GM13976 (cell line): ENCODE measurements around the gene SH3D19.

Experiments used
- DNase-seq: peaks from one replicate; pipeline ENCODE4 v3.0.0; 2012; ENCODE audit warnings: low spot score
- in situ Hi-C: fragments of 300-500 bp; cut with MboI; formaldehyde crosslinking; loops from one replicate; pipeline ENCODE4 v1.12.0; 2022; ENCODE audit warnings: low sequenced_read_pairs, mixed read lengths, inconsistent platforms; ENCODE audit not compliant: unreplicated experiment
- TF ChIP-seq, protein P1 (sequence below): IDR thresholded peaks from 2 replicates; pipeline ENCODE4 v1.5.1; 2012; ENCODE audit warnings: borderline replicate concordance, mild to moderate bottlenecking; ENCODE audit not compliant: insufficient read depth; ENCODE audit errors: extremely low read depth, missing control alignments, control extremely low read depth

SH3D19 gene

DNA sequence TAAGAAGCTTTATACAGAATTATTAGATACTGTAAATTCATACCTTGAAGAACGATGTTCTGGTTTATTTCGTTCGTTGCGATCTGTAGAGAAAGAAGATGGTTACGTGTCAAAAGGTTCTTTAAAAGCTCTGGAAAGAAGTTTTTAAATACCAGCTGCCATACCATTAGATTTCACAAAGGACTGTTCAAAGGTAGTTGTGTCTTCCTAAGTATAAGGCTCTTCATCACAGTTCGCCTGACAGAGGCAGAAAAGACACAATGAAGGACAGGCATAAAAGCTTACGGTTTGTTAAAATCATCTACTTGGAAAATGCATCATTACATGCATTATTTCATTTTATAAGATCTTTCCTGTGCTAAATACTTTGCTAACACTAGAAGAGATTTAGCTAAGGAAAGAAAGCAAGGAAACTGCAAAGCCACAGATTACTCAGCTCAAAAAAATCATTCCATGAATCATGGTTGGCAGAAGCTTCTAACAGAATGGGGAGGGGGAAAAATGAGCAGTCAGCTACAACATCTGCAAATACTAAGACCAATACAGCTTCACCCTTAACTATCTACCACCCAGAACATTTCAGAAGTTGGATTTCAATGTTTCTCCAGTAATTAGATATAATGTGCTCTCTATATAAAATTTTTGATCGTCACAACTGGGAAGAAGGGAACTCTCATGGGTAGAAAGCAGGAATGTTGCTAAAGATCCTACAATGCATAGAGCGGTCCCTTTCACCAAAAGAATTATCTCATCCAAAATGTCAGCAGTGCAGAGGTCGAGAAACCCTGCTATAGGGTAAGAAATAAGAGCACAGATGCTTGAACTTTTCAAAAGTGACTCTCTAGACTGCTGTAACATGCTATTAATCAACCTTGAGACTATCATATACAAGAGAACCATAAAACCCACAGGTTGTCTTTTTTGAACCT is 99.1 kb downstream of the SH3D19 start:
- TF ChIP-seq, protein P1, sequence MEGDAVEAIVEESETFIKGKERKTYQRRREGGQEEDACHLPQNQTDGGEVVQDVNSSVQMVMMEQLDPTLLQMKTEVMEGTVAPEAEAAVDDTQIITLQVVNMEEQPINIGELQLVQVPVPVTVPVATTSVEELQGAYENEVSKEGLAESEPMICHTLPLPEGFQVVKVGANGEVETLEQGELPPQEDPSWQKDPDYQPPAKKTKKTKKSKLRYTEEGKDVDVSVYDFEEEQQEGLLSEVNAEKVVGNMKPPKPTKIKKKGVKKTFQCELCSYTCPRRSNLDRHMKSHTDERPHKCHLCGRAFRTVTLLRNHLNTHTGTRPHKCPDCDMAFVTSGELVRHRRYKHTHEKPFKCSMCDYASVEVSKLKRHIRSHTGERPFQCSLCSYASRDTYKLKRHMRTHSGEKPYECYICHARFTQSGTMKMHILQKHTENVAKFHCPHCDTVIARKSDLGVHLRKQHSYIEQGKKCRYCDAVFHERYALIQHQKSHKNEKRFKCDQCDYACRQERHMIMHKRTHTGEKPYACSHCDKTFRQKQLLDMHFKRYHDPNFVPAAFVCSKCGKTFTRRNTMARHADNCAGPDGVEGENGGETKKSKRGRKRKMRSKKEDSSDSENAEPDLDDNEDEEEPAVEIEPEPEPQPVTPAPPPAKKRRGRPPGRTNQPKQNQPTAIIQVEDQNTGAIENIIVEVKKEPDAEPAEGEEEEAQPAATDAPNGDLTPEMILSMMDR, result no peak
- in situ Hi-C loops, result no loop called here
- DNase-seq, result no peak

DNA sequence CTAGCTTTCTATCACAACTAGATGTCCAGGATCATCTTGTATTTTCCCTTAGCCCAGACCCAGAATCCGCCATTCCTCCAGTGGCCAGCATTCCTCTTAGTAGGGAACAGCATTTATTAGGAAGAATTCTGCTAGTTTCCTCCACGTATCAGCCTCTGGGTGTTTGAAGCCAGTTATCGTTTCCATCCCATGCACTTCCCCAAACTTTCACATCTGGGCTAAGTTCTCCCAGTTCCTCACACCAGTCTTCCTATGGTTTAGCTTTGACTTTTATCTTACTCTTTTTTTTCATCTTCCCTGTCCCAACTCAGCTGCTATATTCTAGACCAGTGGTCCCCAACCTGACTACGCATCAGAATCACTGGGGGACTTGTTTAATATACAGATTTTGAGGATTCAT is 101.9 kb downstream of the SH3D19 start:
- no peak for DNase-seq
- in situ Hi-C loops, result no loop called here

DNA sequence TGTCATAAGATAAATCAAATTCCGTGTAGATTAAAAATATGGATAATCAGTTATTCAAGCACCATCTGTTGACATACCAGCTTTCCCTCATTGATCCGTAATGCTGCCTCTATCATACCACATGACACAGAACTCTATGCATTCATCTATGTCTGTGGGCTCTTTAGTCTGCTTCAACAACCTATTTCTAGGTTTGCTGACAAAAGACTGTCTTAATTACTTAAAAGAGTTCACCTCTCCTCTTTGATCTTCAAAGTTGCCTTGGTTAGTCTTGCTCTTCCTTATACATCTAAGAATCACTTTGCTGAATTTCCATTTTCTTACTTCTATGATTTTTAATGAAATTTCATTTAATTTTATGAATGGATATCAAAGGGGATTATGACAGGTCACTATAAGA is 105.5 kb downstream of the SH3D19 start:
- TF ChIP-seq, protein P1, result no peak
- DNase-seq, result no peak
- in situ Hi-C loops, result no loop called here

More for the DNA sequence above, 101.9 kb downstream of the SH3D19 start:
- TF ChIP-seq, protein P1, result no peak

DNA sequence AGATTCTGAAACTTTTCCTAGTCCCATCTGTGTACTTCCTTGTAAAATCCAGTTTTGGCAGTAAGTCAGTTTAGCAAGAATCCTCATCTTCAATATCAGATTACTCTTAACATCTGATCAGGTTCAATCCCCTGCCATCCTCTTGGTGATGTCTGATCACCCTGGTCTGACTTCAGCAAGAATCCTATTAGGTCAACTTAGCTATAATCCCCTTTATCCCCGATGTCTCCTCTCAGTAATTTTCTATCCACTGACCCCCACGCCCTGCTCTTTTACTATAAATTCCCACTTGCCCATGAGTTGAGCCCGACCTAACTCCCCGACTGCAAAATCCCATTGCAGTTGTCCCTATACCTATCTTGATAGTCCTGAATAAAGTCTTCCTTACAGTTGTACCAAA is 106.3 kb downstream of the SH3D19 start:
- in situ Hi-C loops, result no loop called here

DNA sequence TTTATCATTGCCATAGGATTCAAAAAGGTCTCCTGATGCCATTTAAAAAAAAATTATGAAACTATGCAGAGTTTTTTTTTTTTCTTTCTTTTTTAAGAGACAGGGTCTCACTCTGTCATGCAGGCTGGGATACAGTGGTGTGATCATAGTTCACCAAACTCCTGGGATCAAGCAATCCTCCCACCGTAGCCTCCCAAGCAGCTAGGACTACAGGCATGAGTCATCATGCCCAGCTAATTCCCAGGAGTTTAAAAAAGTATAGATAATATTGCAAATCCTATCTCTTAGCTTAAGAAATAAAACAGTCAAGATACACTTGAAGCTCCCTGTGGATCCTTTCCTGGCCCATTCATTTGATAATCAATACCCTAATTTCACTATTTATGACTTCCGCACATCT is 107.1 kb downstream of the SH3D19 start:
- in situ Hi-C loops, result no loop called here
- no peak for DNase-seq
- TF ChIP-seq, protein P1, result no peak

More for the DNA sequence above, 106.3 kb downstream of the SH3D19 start:
- DNase-seq, result no peak
- TF ChIP-seq, protein P1, result no peak

DNA sequence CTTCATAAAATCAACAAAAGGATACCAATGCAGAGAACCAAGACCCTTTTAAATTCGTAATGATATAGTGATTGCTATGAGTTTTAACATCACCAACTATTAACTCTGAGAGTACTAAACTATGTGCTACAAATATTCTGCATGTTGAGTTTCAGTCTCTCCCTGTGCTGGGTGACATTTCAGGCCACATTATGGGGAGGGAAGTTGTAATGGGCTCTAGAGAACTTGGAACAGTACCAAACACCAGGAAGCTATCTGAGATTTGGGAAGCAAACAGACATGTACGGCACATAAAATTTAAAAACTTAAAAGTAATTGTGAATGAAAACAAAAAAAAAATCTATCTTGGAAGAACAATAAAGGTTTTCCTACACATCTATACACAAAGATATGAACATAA is 108.1 kb downstream of the SH3D19 start:
- in situ Hi-C loops, result no loop called here
- no peak for DNase-seq
- TF ChIP-seq, protein P1, result no peak

DNA sequence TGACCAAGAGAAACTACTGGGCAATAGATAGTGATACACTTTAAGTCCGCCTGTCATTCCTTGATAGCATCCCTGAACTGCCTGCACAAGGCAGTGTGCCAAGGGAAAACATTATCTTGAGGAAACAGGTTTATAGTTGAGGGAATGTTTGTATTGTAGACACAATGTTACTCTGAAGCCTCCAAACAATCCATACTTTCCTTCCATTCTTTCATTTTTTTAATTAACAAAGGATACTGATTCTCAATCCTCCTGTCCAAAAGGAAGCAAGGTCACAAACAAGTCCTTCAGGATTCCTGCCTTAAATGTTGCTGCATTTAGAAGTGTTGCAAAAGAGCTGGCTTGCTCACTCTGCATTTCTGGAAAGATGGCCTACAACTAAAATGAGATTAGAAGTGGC is 110.1 kb downstream of the SH3D19 start:
- no peak for DNase-seq
- TF ChIP-seq, protein P1, result no peak
- in situ Hi-C loops, result no loop called here
